ENCODE data around the gene RFX6.

RFX6 gene

DNA sequence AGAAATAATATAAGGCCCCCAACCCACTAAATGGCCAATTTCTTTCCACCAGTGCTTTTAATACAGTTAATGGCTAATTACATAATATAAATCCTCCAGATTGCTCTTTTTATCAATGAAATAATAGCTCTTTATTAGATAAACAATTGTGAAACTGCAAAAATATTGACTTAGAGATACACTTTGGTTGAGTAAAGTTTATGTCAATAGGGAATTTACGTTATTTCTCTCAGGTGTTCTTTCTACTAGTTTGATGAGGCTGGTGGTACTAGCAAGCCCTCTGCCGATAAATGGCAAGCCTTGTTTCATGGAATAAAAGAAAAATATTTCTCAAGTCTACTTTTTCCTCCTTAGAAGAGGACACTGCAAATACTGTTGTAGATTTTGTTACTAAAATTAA lies 18.9 kb downstream of the RFX6 start:
- DNase-seq (ENCODE audit: low spot score) = no peak

DNA sequence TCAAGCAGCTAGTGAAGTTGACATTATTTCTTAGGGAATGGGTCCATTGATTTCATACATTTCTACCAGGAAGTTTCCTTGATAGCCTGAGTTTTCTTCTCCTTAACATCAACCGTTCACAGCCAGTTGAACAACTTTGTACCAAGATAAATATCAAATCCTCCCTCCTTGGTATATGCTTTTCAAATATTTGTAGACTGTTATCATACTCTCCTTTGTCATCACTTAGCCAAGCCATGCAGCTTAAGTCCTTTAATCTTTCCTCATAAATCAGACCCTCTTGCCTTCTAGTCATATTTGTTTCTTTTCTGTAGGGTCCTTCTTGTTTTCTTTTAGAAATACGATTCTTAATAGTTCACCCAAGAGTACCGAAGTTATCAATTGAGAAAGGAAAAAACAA lies 25.6 kb downstream of the RFX6 start:
- DNase-seq (ENCODE audit: low spot score) = no peak

DNA sequence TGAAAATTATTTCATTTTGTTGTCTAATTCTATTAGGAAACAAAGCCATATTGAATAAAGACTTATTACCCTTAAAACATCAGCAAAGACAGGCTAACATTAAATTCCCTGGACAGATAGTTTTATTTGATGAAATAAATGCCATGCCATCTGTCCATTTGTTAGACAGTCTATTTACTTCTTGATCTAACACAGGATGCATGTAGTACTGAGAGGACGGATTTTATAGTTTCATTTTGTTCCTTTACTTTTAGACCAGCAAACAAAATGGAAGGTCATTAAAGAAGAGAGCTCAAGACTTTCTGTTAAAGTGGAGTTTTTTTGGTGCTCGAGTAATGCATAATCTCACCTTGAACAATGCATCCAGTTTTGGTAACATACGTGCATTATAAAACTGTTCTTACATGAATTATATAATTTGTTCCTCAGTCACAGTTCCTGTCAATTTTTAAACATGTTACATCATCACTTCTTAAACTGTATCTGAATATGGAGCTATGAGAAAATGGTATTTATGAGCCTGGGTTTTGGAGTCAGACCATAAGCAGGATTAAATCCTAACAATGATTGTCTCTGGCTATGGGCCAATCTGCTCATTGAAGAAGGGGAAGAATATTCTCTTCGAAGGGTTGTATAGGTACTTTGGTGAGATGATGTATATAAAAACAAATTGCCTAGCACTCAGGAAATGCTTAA lies 46.0 kb downstream of the RFX6 start:
- no peak for DNase-seq (ENCODE audit: low spot score)

DNA sequence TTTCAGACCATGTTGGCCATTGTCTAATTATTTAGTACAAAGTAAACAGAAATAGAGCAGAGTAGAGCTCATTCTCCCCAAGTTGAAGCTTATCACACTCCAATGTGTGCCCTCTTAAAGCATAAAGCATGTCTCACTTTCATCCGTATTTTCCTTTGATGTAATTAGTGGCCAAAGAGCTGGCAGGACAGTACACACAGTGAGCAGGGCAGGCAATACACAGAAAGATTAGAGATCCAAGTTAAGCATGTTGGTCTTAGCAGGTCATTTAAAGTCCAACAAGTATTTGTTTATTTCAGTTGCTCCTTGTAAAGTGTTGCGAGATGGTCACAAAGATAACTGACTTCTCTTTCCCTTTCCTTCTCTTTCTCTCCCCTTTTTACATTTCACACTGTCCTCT lies 47.2 kb downstream of the RFX6 start:
- no peak for DNase-seq (ENCODE audit: low spot score)

DNA sequence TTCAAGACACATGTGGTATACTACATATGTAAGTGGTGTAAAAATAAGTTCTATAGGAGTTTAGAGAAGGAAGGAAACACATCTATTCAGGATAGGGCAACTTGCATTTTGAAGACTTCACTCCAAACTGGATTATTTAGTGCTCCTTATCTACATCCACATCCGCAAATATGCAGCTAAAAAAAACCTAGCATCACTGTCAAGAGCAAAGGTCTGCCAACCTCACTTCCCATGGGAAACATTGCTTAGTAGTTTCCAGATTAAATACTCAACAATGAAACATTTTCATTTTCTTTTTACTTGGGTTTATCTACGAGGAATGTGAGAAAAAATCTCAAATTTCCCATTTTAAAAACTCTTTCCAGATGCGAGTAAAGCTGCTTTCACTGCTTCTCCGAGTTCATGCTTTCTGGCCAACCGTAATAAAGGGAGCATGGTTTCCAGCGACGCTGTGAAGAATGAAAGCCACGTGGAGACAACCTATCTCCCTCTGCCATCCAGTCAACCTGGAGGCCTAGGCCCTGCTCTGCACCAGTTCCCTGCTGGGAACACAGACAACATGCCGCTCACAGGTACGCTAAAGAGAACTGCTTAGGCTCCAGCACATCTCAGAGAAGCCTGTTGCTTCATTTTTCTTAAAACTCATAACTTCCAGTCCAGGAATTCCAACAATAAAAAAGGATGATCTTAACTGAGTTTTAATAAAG lies 48.2 kb downstream of the RFX6 start:
- no peak for DNase-seq (ENCODE audit: low spot score)

DNA sequence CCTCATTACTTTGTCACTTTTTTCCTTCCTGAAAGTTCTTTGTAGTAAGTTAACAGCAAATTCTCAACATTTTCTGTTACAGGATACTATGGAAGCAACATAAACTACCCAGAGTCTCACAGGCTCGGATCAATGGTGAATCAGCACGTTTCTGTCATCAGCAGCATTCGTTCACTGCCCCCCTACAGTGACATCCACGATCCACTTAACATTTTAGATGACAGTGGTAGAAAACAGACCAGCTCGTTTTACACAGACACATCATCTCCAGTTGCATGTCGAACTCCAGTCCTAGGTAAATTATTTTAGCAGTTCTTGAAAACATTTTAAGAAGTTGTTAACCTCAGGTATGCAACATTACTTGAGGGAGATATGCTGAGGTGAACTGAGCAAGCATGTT lies 51.6 kb downstream of the RFX6 start:
- DNase-seq (ENCODE audit: low spot score) = no peak

DNA sequence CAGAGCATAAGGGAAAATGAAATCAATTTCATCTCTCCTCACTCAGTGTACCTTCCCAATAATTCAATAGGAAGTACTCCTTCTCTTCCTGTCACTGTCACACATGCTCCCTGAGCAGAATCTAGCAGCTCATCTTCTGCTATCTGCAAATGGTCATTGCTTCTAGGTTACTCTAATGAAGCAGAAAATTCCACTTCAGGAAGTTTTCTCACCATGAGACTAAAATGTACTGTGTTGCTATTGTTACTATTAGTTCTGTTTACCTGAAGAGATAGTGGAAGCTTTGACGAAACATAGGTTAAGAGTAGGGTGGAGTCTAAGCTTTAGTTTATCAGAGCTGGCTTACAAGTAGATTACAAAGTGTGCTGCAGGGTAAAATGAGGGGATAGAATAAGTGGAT lies 52.8 kb downstream of the RFX6 start:
- no peak for DNase-seq (ENCODE audit: low spot score)

DNA sequence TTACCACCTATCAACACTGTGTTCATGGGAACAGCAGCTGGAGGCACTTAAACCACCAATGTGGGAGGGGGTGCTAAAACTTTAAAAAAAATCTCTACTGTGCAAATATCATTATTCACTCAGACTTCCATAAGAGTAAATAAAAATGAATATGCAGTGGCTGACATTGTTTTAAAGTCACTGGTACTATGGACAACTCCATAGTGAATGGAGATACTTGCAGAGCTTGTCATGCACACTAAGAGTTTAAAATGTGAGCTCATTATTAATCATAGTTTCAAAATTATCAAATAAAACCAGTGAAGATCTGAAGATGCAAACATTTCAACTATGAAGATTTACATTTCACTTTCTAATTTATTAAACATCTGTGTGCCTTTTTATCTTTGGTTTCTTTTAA lies 54.4 kb downstream of the RFX6 start:
- no peak for DNase-seq (ENCODE audit: low spot score)

DNA sequence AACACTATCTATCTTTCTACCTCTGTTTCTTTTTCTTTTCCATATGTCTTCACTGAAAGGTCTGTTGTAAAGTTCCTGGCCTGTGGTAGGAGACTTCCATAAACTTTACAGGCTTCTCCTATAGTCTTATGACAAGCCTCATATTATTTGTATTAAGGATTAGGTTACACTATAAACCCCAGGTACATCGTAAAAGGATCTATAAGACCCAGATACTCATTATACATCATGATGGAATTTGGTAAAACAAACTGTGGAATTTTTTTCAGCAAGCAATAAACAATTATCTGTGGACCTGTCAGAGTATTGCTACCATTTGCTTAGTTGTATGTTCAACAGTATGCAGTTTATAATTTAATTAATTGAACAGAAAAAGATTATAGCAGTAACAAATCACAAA lies 55.5 kb downstream of the RFX6 start:
- DNase-seq (ENCODE audit: low spot score) = no peak

DNA sequence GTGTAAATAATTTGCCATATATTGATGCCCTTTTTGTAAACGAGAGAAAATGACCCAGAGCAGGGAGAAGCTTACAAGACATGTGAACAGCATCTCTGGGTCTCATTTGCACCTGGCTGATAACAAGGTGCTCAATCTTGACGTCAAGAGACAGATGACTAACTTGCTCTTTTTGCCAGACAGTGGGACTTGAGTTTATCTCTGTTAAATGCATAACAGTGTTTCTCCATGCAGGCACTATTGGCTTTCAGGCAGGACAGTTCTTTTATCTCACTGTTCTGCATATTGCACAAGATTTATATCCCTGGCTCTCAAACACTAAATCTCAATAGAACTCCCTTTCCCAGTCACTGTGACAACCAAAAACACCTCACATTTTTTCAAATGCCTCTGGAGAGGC lies 56.4 kb downstream of the RFX6 start:
- DNase-seq (ENCODE audit: low spot score) = no peak

DNA sequence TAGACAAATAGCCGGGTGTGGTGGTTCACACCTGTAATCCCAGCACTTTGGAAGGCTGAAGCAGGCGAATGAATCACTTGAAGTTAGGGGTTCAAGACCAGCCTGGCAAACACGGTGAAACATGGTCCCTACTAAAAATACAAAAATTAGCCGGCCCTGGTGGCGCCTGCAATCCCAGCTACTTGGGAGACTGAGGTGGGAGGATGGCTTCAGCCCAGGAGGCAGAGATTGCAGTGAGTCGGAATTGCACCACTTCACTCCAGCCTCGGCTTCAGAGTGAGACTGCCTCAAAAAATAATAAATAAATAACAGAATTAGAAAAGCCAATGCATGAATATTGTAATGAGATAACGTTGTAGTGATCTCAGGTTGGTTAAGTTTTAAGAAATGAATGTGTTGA lies 61.3 kb downstream of the RFX6 start:
- DNase-seq (ENCODE audit: low spot score) = no peak

DNA sequence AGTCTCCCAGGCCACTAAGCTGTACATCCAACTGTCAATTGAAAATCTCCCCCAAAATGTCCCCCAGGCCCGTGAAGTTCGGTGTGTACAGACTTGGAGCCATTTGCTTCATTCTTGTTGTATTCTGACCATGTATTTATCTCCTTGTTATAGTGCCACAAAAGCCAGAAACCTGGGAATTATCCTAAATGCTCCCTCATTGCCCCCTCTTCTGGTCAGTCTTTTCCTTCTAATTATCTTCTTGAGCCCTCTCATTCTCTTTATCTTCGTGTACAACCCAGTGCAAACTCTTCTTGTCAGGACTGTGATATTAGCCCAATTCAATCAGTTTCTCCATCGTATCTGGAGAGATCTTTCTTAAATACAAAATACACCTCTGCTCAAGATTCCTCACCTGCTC lies 64.7 kb downstream of the RFX6 start:
- DNase-seq (ENCODE audit: low spot score) = no peak

DNA sequence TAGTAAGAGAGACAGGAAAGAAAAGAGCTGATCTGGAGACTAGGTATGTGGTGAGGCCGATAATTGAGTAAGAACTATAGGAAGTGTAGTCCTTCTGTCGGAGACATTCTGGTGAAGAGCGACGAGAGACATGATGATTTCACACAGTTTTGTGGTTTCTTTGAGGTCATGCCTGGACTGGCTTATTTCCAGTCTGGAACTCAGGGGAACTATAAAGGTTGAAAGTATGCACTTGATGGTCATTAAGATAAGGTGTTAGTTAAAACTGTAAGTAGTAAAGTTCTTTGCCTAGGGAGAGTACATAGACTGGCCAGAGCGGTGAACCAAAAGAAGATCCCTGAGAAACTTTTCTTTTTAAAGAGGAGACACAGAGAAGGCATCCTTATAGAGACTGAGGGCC lies 68.8 kb downstream of the RFX6 start:
- DNase-seq (ENCODE audit: low spot score) = peak; percentile 28

DNA sequence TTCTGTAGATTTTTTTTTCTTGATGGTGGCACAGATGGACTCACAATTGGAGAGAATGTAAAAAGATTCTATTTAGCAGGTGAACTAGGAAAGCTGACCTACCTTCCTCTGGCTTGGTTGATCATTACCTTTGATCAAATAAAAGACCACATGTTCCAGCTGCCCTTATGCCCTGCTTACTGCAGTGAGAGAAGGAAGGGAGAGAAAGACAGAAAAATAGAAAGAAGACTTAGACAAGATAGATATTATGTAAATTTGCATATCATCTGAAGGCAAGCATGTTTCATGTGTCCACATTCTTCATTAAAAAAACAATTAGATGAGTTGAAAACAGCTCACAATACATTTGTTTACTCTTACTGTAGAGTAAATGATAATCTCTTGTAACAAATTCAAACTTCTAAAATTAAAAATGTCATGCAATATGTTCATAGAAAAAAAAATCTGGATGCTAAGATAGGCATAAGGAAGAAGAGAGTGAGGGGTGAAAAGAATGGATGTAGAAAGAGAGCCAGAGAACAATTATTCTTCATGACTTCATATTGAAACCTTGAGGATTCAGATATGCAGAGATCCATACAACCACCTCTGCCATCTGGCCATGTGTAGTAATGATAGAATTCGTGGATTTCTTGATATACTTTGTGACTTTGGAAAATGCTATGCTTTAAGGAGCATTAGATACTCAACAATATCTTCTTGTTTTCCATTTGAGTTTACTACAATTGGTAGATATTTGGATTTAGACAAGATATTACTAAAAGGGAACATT lies 71.7 kb downstream of the RFX6 start:
- DNase-seq (ENCODE audit: low spot score) = no peak

DNA sequence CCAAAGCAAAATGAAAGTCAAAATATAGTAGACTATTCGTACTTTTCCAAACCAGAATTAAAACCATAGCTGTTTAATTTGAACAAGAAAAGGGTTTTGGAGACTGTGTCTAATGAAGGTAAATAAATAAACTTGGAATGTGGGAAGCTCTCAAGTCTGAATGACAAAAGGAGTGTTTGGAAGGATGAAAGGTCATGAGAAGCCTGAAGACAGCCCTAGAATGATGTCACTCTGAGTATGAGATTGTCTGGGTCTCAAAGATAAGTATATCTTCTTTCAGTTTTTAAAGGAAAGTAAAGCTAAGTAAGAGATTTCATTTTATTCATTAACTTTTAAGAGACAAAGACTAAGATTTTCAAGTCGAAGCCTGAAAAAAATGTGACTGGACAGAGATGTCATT lies 72.9 kb downstream of the RFX6 start:
- DNase-seq (ENCODE audit: low spot score) = peak; percentile 14

DNA sequence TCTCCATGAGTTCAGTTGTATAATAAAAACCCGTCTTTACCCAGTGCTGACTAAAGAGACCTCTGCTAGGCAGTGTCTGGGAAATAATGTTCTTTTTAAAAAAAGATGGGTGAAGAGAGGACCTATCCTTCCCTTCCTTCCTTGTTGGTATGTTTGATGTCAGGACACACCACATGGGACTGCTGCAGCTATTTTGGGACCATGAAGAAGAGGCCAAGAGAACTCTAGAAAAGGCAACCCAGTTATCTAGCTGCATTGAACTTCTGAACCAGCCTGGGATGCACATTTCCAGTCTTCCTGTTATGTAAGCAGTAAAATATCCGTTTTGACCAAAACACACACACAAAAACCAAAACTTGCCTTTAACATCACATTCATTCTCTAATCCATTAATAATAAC lies 77.3 kb downstream of the RFX6 start:
- no peak for DNase-seq (ENCODE audit: low spot score)

DNA sequence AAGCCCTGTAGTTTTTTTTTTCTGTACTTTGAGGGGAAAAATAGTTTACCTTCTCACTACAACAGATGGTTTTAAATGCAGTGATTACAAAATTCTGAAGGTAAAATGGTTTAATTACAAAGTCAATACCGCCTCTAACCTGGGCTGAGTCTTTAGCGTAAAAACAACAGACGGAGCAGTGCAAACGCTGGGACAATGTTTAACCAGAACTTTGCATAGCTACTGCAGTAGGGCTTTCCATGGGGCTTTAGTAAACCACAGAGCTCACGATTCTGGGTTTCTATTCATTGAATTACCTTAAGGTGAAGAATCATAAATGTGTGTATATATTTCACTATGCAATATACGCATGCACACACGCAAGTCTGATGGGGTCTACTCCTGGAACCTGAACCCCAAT lies 77.9 kb downstream of the RFX6 start:
- peak; percentile 37 for DNase-seq (ENCODE audit: low spot score)

DNA sequence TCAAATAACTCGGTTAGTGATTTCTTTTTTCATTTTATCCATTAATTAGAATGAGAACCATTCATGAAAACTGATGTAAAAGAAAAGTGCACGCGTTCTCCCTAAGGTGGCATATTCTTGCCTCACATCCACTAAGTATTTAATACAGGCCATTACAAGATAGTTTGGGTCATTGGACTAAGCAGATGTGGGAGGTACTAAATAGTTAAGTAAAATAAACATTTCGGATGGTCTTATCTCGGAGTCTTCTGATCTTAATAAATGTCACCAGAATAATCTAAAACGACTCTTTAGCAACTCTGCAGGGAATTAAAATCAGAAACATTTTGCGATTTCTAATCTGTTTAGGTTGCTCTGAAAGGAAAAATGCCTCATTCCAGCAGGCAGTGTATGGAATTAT lies 78.7 kb downstream of the RFX6 start:
- no peak for DNase-seq (ENCODE audit: low spot score)

DNA sequence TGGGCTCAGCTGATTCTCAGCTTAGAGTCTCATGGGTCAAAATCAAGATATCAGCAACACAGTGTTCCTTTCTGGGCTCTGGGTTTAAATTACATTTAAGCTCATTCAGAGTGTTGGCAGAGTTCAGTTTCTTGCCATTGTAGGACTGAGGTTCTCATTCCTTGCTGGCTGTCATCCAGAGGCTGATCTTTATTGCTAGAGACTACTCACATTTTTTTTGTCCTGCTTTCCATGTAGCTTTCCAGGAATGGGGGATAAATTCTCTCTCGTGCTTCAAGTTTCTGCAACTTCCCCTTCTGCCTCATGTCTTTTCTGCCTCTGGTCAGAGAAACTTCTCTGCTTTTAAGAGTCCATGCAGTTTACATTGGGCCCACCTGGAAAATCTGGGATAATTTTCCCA lies 86.9 kb downstream of the RFX6 start:
- DNase-seq (ENCODE audit: low spot score) = no peak

DNA sequence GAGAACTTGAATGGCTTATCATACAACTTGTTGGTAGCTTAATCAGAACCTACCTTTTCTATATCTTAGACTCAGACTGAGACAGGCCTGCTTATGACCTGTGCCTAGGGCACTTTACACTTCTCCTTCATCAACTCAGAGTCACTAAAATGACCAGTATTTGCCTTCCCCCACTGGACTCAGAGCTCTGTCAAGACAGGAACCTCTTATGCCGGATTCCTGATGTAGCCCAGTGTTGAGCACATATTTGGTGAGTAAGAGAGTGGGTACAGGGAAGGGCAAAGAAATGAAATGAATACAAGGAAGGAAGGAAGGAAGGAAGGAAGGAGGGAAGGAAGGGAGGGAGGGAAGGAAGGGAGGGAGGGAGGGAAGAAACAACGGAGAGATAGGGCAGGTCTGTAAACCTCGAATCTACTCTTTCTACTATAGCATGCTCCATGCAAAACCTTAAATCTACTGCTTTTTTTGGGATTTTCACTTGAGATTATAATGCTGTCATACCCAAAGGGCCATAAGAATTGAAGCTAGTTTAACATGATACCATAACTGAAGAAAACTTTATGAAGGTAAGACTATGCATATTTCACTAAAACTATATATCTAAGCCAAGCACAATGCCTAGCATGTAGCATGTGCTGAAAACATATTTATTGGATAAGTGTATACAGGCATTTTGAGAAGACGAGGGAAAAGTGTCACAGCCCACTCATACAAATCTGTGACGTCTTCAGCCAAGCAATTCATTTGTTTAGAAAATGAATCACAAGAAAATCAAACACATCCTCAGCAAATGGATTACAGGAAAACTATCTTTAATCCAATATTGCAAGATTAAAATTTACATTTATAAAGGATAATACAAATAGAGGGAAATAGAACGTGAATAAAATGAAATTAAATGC lies 89.9 kb downstream of the RFX6 start:
- no peak for DNase-seq (ENCODE audit: low spot score)

DNA sequence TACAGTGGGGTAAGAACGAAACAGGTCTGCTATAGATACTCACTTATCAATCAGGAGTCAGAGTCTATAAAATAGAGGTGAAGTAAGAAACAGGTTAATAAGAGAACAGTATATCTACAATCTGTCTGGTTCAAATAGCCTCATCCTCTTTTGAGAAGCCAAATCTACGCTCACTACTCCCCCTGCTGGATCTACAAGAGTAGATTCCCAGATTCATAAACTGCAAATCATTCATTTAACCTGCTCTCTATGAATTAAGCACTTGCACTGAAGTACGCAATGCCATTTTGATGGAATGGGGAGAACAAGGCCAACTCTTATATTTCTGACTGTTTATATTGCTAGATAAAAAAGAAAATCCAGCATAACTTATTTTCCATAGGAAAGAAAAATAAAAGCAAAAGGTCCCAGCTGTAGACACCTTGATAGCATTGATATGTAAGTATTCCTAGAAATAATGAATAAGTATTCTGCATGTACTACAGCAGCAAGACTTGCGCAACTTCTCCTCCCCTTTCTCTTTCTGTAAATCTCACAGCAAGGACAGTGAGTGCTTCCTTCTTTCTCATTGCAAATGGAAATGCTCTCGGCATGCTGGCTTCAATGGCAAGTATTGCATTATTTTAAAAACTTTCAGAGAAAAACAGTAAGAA lies 92.3 kb downstream of the RFX6 start:
- DNase-seq (ENCODE audit: low spot score) = peak; percentile 54

DNA sequence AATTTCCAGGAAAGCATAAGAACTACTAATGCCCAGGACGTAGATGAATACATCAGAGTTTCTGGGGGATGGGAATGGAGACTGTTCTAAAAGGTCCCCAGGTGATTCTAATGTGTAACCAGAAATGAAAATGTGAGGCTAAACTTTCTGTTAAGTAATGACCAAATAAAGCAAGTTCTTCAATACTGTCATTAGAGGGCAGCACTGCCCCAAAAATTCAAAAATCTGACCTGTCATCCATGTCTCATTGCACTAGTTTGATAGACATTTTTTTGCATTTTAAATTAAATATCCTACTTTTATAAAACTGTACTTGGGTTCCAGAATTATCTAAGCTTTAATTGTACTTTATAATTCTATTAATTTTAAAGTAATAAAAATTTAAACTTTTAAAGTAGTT lies 94.9 kb downstream of the RFX6 start:
- DNase-seq (ENCODE audit: low spot score) = peak; percentile 56
